ENCODE results near the gene CABCOCO1.

The CABCOCO1 gene

GRCh38 chr10:61757001-61757400 lies 94.3 kb downstream of the CABCOCO1 start:
- DNase-seq (ENCODE audit: low spot score) = no peak

GRCh38 chr10:61757525-61758397 lies 95.0 kb downstream of the CABCOCO1 start:
- peak; percentile 64 for DNase-seq (ENCODE audit: low spot score)

GRCh38 chr10:61758433-61758832 lies 95.7 kb downstream of the CABCOCO1 start:
- no peak for DNase-seq (ENCODE audit: low spot score)

- no peak for DNase-seq (ENCODE audit: low spot score)
These were observed 97.0 kb downstream of the CABCOCO1 start for GRCh38 chr10:61759751-61760150.

- peak; percentile 42 for DNase-seq (ENCODE audit: low spot score)
These were observed 98.5 kb downstream of the CABCOCO1 start for GRCh38 chr10:61760943-61761824.

GRCh38 chr10:61761825-61762217 lies 99.1 kb downstream of the CABCOCO1 start:
- no peak for DNase-seq (ENCODE audit: low spot score)

- no peak for DNase-seq (ENCODE audit: low spot score)
These were observed 101.0 kb downstream of the CABCOCO1 start for GRCh38 chr10:61763778-61764177.

GRCh38 chr10:61764486-61764885 lies 101.8 kb downstream of the CABCOCO1 start:
- no peak for DNase-seq (ENCODE audit: low spot score)

- DNase-seq (ENCODE audit: low spot score) = no peak
These were observed 102.7 kb downstream of the CABCOCO1 start for GRCh38 chr10:61765176-61766087.

GRCh38 chr10:61766927-61767326 lies 104.2 kb downstream of the CABCOCO1 start:
- no peak for DNase-seq (ENCODE audit: low spot score)

- no peak for DNase-seq (ENCODE audit: low spot score)
These were observed 111.3 kb downstream of the CABCOCO1 start for GRCh38 chr10:61774031-61774430.

- no peak for DNase-seq (ENCODE audit: low spot score)
These were observed 112.4 kb downstream of the CABCOCO1 start for GRCh38 chr10:61775111-61775510.

- DNase-seq (ENCODE audit: low spot score) = no peak
These were observed 114.0 kb downstream of the CABCOCO1 start for GRCh38 chr10:61776615-61777266.

GRCh38 chr10:61778137-61778536 lies 115.4 kb downstream of the CABCOCO1 start:
- no peak for DNase-seq (ENCODE audit: low spot score)

- DNase-seq (ENCODE audit: low spot score) = no peak
These were observed 116.5 kb downstream of the CABCOCO1 start for GRCh38 chr10:61779276-61779675.

- DNase-seq (ENCODE audit: low spot score) = no peak
These were observed 117.4 kb downstream of the CABCOCO1 start for GRCh38 chr10:61779950-61780659.

- DNase-seq (ENCODE audit: low spot score) = no peak
These were observed 118.0 kb downstream of the CABCOCO1 start for GRCh38 chr10:61780732-61781131.

GRCh38 chr10:61781969-61782403 lies 119.3 kb downstream of the CABCOCO1 start:
- no peak for DNase-seq (ENCODE audit: low spot score)

GRCh38 chr10:61784354-61785133 lies 121.8 kb downstream of the CABCOCO1 start:
- DNase-seq (ENCODE audit: low spot score) = no peak

Data from kidney capillary endothelial cell (primary cell).